K562 (cell line): ENCODE results near the gene RERE. TPM values are rescaled to one million over a fixed set of nuclear protein-coding genes. Genes with fewer than 3 reads are reported as not detected.

Source experiments
- CAMTA2 ChIP-seq: fragments of 250-450 bp; sonication (Bioruptor Pico); conservative IDR thresholded peaks from 2 replicates; pipeline ENCODE4 v1.5.1; 2022
- DNMT1 ChIP-seq: fragments of 450-650 bp; IDR thresholded peaks from 2 replicates; pipeline ENCODE4 v1.6.1; 2016; ENCODE audit warnings: antibody characterized with exemption, mild to moderate bottlenecking
- ERF ChIP-seq: fragments of 450-650 bp; formaldehyde crosslinking; IDR thresholded peaks from 2 replicates; pipeline ENCODE4 v1.4.0; 2020; ENCODE audit warnings: mild to moderate bottlenecking, mixed read lengths
- GABPA ChIP-seq: fragments of 200-800 bp; sonication (Bioruptor generic); conservative IDR thresholded peaks from 2 replicates; pipeline ENCODE4 v1.6.1; 2016; ENCODE audit warnings: low read depth, missing genetic modification characterization, missing compliant biosample characterization
- NFIC ChIP-seq: fragments of 450-650 bp; IDR thresholded peaks from 2 replicates; pipeline ENCODE4 v1.6.1; 2017; ENCODE audit warnings: mild to moderate bottlenecking, inconsistent platforms
- NR2F6 ChIP-seq: fragments of 450-650 bp; formaldehyde crosslinking; IDR thresholded peaks from 2 replicates; pipeline ENCODE4 v1.4.0; 2020; ENCODE audit warnings: mild to moderate bottlenecking
- RCOR1 ChIP-seq, 2 experiments: IDR thresholded peaks; 2 replicates each; pipeline ENCODE4 v1.6.1; 2012; ENCODE audit warnings: low read depth in 2 of 2, low read length in 2 of 2, borderline replicate concordance in 1 of 2, improper control_type of control experiment in 1 of 2
- SIN3A ChIP-seq, 2 experiments: fragments of 150-350 bp in 1 of 2; IDR thresholded peaks; 2 replicates each; pipeline ENCODE4 v1.6.1; 2011 to 2016; ENCODE audit warnings: borderline replicate concordance in 2 of 2, low read depth in 2 of 2, low read length in 2 of 2, mild to moderate bottlenecking in 2 of 2, moderate library complexity in 2 of 2; ENCODE audit not compliant: control insufficient read depth in 1 of 2
- TCF3 ChIP-seq: sonication (generic); formaldehyde crosslinking; IDR thresholded peaks from 2 replicates; pipeline ENCODE4 v1.4.0; 2020; ENCODE audit warnings: mild to moderate bottlenecking, missing genetic modification reagents
- THRAP3 ChIP-seq: fragments of 450-650 bp; IDR thresholded peaks from 2 replicates; pipeline ENCODE4 v1.6.1; 2016; ENCODE audit warnings: mild to moderate bottlenecking, inconsistent platforms, borderline replicate concordance
- ZBTB8A ChIP-seq: fragments of 450-650 bp; IDR thresholded peaks from 2 replicates; pipeline ENCODE4 v1.6.1; 2018; ENCODE audit warnings: mild to moderate bottlenecking, moderate library complexity; ENCODE audit not compliant: partially characterized antibody
- ZEB2 ChIP-seq: fragments of 450-650 bp; IDR thresholded peaks from 2 replicates; pipeline ENCODE4 v1.6.1; 2016
- ZKSCAN8 ChIP-seq: fragments of 200-800 bp; sonication (Bioruptor generic); IDR thresholded peaks from 2 replicates; pipeline ENCODE4 v1.6.1; 2016; ENCODE audit warnings: missing genetic modification characterization, missing compliant biosample characterization
- ZNF174 ChIP-seq: fragments of 250-450 bp; sonication (Bioruptor Pico); IDR thresholded peaks from 2 replicates; pipeline ENCODE4 v1.4.0; 2020; ENCODE audit warnings: mild to moderate bottlenecking
- ZNF184 ChIP-seq: sonication (generic); formaldehyde crosslinking; IDR thresholded peaks from 2 replicates; pipeline ENCODE4 v1.5.0; 2020; ENCODE audit warnings: missing genetic modification reagents
- polyA plus RNA-seq, 8 experiments: library from polyadenylated mRNA; depleted of rRNA in 4 of 8; stranded (reverse) in 5 of 8; unstranded in 3 of 8; fragments of >200 nt; fragmentation: Nextera tagmentation in 2 of 8; fragmentation: Illumina TruSeq in 1 of 8; extraction: Ambion mirVana in 2 of 8; extraction: Trizol in 1 of 8; gene quantifications; 2 replicates each; pipeline versions ENCODE4 v1.2.1 to v1.2.3, GENCODE V29; 2011 to 2014; ENCODE audit warnings: inconsistent platforms in 1 of 8, missing spikeins in 1 of 8
- total RNA-seq, 7 experiments: library from RNA; depleted of rRNA in 6 of 7; stranded (reverse); fragments of >200 nt in 6 of 7; fragmentation: Illumina TruSeq in 2 of 7; extraction: Trizol in 2 of 7; gene quantifications; 2 replicates each; pipeline versions ENCODE4 v1.2.1 to v1.2.3, GENCODE V29; 2011 to 2021; ENCODE audit warnings: low replicate concordance in 1 of 7
- TF ChIP-seq, protein P1 (sequence below), 3 experiments: fragments of 200-800 bp in 1 of 3; sonication (Bioruptor generic) in 1 of 3; sonication (generic) in 1 of 3; formaldehyde crosslinking in 1 of 3; IDR thresholded peaks; 2 replicates each; pipeline versions ENCODE4 v1.6.1 to v1.8.0; 2016 to 2022; ENCODE audit warnings: mild to moderate bottlenecking in 2 of 3, missing compliant biosample characterization in 2 of 3, missing genetic modification characterization in 2 of 3, missing genetic modification reagents in 1 of 3
- TF ChIP-seq, protein P2 (sequence below): sonication (generic); formaldehyde crosslinking; IDR thresholded peaks from 2 replicates; pipeline ENCODE4 v1.8.1; 2023; ENCODE audit warnings: mild to moderate bottlenecking, missing genetic modification reagents
- TF ChIP-seq, protein P3 (sequence below): sonication (generic); formaldehyde crosslinking; IDR thresholded peaks from 2 replicates; pipeline ENCODE4 v1.8.0; 2022; ENCODE audit warnings: mild to moderate bottlenecking, missing genetic modification reagents
- TF ChIP-seq, protein P4 (sequence below): fragments of 450-650 bp; IDR thresholded peaks from 2 replicates; pipeline ENCODE4 v1.6.1; 2016; ENCODE audit warnings: missing biosample characterization, missing genetic modification characterization

Gene RERE
- total and polyA plus RNA-seq, 9 of the 15 experiments (the other 6 are each of a cell fraction or from before 2014, with no cell fraction given) = 3.0 to 51.5 (median 13.4) TPM

DNA sequence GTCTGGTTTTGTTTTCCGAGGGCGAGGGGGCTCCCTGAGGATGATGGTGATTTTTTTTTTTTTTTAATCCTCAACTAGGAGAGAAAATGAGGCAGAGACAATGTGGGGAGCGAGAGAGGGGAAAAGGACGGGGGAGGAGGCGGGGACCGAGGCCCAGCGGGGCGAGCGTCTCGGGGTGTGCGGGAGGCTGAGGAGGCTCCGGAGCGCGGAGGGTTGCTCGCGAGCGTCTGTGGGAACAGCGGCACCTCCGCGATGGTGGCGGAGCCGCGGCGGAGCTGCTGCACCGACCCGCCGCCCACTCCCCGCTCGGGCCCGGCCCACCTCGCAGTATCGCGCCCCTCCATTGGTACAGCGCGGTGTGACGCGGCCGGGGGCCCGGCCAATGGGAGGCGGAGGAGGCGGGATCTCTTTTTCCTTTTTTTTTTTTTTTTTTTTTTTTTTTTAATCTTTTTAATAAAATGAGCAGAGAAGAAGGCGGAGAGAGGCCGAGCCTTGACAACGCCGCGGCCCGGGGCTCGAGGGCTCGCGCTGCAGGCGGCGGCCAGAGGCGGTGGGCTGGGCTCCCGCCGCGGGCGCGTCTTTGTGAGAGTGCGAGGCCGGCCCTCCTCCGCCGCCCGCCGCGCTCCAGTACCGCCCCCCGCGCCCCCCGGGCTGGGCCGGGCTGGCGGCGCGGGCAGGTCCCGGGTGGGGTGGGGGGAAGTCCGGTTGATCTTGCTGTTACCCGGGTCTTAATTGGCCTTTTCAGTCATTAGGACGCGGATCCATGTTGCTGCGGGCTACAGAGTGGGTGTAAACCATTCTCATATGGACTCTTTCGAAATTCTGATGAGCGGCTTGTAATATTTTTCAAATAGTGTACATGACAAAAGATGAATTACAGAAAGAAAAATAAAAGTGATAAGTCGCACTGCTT lies at the start of gene RERE (continued):
- TF ChIP-seq, protein P1, sequence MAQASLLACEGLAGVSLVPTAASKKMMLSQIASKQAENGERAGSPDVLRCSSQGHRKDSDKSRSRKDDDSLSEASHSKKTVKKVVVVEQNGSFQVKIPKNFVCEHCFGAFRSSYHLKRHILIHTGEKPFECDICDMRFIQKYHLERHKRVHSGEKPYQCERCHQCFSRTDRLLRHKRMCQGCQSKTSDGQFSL (CRISPR knock-in tag; IDR thresholded peaks at IDR 0.05) = no peak; the same call in 1 of the 2 replicates
- TF ChIP-seq, protein P1 (tag; IDR thresholded peaks at IDR 0.05) = peak in 1 of 2 experiments; percentile 58; a peak in 1 of 4 replicates
- TF ChIP-seq NFIC (no peak; the same call in 1 of the 2 replicates), ZNF174 (CRISPR knock-in tag) (no peak), CAMTA2 (no peak), ZNF184 (CRISPR knock-in tag) (no peak), NR2F6 (no peak), SIN3A (IDR thresholded peaks at IDR 0.05; ENCODE audit: borderline replicate concordance in 2 of 2, control insufficient read depth in 1 of 2, low read depth in 2 of 2, low read length in 2 of 2) (peak in 1 of 2 experiments; percentile 89; a peak in 1 of 4 replicates), ZEB2 (no peak), TCF3 (CRISPR knock-in tag) (no peak; the same call in 1 of the 2 replicates), DNMT1 (no peak), ZKSCAN8 (no peak), RCOR1 (IDR thresholded peaks at IDR 0.05; ENCODE audit: borderline replicate concordance in 1 of 2, low read depth in 2 of 2, low read length in 2 of 2) (no peak), THRAP3 (no peak), GABPA (tag) (peak; percentile 46; the same call in 1 of the 2 replicates), ZBTB8A (no peak), ERF (0 out of 2 replicates have a peak, but pooled peaks have one; percentile 32)
- TF ChIP-seq, protein P2, sequence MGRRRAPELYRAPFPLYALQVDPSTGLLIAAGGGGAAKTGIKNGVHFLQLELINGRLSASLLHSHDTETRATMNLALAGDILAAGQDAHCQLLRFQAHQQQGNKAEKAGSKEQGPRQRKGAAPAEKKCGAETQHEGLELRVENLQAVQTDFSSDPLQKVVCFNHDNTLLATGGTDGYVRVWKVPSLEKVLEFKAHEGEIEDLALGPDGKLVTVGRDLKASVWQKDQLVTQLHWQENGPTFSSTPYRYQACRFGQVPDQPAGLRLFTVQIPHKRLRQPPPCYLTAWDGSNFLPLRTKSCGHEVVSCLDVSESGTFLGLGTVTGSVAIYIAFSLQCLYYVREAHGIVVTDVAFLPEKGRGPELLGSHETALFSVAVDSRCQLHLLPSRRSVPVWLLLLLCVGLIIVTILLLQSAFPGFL (CRISPR knock-in tag) = no peak
- TF ChIP-seq, protein P3, sequence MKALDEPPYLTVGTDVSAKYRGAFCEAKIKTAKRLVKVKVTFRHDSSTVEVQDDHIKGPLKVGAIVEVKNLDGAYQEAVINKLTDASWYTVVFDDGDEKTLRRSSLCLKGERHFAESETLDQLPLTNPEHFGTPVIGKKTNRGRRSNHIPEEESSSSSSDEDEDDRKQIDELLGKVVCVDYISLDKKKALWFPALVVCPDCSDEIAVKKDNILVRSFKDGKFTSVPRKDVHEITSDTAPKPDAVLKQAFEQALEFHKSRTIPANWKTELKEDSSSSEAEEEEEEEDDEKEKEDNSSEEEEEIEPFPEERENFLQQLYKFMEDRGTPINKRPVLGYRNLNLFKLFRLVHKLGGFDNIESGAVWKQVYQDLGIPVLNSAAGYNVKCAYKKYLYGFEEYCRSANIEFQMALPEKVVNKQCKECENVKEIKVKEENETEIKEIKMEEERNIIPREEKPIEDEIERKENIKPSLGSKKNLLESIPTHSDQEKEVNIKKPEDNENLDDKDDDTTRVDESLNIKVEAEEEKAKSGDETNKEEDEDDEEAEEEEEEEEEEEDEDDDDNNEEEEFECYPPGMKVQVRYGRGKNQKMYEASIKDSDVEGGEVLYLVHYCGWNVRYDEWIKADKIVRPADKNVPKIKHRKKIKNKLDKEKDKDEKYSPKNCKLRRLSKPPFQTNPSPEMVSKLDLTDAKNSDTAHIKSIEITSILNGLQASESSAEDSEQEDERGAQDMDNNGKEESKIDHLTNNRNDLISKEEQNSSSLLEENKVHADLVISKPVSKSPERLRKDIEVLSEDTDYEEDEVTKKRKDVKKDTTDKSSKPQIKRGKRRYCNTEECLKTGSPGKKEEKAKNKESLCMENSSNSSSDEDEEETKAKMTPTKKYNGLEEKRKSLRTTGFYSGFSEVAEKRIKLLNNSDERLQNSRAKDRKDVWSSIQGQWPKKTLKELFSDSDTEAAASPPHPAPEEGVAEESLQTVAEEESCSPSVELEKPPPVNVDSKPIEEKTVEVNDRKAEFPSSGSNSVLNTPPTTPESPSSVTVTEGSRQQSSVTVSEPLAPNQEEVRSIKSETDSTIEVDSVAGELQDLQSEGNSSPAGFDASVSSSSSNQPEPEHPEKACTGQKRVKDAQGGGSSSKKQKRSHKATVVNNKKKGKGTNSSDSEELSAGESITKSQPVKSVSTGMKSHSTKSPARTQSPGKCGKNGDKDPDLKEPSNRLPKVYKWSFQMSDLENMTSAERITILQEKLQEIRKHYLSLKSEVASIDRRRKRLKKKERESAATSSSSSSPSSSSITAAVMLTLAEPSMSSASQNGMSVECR (CRISPR knock-in tag) = peak; percentile 22; the same call in 1 of the 2 replicates
- TF ChIP-seq, protein P4, sequence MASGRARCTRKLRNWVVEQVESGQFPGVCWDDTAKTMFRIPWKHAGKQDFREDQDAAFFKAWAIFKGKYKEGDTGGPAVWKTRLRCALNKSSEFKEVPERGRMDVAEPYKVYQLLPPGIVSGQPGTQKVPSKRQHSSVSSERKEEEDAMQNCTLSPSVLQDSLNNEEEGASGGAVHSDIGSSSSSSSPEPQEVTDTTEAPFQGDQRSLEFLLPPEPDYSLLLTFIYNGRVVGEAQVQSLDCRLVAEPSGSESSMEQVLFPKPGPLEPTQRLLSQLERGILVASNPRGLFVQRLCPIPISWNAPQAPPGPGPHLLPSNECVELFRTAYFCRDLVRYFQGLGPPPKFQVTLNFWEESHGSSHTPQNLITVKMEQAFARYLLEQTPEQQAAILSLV (tag) = no peak
